Suprapubic skin (tissue), 4 donors: ENCODE data around the gene SCNN1G.

Source experiments
- CTCF ChIP-seq, 2 donors: fragments of 200-600 bp in 1 of 2; fragments of 450-650 bp in 1 of 2; sonication (generic) in 1 of 2; IDR thresholded peaks; one replicate each; pipeline ENCODE4 v1.5.1; 2016 to 2019; ENCODE audit warnings: antibody characterized with exemption in 2 of 2, mild to moderate bottlenecking in 1 of 2, moderate library complexity in 1 of 2
- EP300 ChIP-seq: sonication (generic); formaldehyde crosslinking; IDR thresholded peaks from one replicate; pipeline ENCODE4 v1.6.1; 2017; ENCODE audit warnings: antibody characterized with exemption
- POLR2AphosphoS5 ChIP-seq, 3 donors: sonication (generic); formaldehyde crosslinking; IDR thresholded peaks; one replicate each; pipeline ENCODE4 v1.6.1; 2017; ENCODE audit warnings: antibody characterized with exemption in 3 of 3

GRCh38 chr16:23146877-23147601, 35.5 kb upstream of the SCNN1G start:
- TF ChIP-seq CTCF (IDR thresholded peaks at IDR 0.05) (no peak), POLR2AphosphoS5 (IDR thresholded peaks at IDR 0.05) (no peak), EP300 (no peak)
